NCI-H187 treated with DMSO at 0.1 percent for 48 hours (cell line): ENCODE results near the gene NFAM1.

Source experiments
- DNase-seq: peaks from one replicate; lab custom pipeline; 2025; lab: John Stamatoyannopoulos, UW

Gene NFAM1

DNA sequence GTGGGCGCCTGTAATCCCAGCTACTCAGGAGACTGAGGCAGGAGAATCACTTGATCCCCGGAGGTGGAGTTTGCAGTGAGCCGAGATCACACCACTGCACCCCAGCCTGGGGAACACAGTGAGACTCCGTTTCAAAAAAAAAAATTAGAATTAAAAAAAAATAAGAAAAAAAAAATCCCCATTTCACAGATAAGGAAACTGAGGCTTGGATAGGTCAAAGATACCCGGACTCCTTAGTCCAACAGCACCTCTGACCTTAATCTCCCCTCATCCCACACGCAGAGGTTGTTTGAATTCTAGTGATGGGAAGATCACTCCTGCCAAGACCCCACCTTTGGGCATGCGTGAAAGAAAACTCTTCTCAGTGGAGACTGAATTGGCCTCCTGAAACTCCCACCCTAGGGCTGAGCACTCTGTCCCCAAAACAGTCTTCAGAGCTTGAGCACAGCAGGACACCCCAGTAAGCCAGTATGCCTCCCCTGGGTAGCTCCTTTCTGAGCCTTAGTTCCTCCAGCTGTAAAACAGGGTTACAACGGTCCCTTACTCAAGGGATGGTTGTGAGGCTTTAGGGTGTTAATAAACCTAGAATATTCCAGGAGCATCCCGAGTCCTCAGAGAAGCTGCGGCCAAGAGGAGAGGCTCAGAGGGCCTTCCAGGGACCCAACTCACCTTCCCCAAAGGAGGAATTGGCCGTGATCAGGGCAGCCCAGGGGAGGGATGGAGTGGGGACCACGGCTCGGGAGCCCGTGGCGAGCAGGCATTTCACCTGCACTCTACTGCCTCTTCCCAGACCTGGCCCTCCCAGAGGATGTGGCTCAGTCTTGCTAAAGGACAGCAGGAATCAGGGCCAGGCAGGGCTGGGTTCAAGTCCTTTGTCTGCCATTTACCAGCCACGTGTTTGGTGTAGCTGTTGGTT lies 73.3 kb downstream of the NFAM1 start:
- DNase-seq = no peak

DNA sequence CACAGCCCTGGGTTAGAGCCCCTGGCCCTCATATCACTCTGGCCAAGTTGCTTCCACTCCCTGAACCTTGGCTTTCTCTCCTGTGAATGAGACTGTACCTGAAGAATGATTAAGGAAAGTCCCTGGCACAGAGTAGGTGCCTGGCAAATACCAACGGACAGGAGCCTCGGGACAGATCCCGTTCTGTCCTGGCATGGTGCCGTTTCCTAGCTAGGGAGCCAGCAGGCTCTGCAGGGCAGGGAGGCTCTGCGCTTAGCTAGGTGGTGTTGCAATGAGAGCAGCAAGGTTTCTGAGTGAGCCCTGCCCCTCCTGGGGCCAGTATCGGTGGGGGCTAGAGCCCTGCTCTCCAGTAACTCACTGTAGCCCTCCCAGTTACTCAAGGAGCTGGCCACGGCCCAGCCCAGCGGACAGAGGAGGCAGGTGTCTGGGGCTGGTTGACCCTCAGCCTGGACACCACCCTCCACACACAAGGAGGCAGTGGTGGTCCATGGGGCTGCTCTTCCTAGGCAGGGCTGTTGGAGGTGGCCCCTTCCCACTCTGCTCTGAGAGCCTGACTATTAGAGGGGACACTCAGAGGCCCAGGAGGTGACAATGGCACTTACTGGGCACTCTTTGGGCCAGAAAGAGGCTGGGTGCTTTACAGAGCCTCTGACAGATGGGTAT lies 74.4 kb downstream of the NFAM1 start:
- DNase-seq = no peak

DNA sequence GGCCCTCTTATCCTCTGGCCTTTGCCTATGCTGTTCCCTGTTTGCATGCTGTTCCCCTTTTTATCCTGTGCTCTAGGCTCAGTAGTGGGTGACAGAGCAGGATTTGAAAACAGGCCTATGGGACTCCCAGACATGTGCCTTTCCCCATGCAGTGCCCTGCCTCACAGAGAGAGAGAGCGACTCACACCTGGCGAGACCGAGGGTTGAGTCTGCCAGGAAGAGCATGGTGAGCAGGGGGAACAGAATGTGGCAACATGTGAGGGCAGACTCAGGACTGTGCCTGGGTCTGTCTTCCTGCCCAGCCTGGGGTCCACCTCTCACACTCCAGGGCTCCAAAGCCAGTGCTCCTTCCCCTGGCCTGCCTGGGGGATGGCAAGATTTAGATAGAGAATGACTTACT lies 75.0 kb downstream of the NFAM1 start:
- no peak for DNase-seq

GRCh38 chr22:42356533-42356932 lies 75.7 kb downstream of the NFAM1 start:
- no peak for DNase-seq

- DNase-seq = no peak
Observed at GRCh38 chr22:42353883-42354727, 78.1 kb downstream of the NFAM1 start.

- no peak for DNase-seq
Observed at GRCh38 chr22:42350373-42350772, 81.8 kb downstream of the NFAM1 start.

- DNase-seq = no peak
Observed at GRCh38 chr22:42347281-42347824, 84.8 kb downstream of the NFAM1 start.

GRCh38 chr22:42346722-42347121 lies 85.5 kb downstream of the NFAM1 start:
- no peak for DNase-seq

DNA sequence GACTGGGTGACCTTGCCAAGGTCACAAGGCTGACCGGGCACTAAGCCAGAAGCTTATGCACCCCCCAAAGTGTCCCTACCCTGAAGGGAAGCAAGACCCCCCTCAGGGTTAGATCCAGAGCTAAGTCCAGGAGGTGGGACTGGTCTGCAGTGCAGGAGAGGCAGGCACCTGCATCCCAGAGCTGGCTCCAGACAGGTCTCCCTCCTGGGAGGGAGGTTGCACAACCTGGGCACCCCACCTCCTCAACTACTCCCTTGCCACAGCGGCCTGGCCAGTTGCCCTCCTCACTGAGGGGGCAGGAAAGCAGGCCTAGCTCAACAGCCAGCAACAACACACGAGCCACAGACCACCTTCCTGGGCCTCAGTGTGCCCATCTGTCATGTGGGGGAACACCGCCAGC lies 86.7 kb downstream of the NFAM1 start:
- no peak for DNase-seq

GRCh38 chr22:42344361-42344905 lies 87.8 kb downstream of the NFAM1 start:
- no peak for DNase-seq

- no peak for DNase-seq
Observed at GRCh38 chr22:42343531-42344081, 88.6 kb downstream of the NFAM1 start.

GRCh38 chr22:42343121-42343454 lies 89.1 kb downstream of the NFAM1 start:
- no peak for DNase-seq

DNA sequence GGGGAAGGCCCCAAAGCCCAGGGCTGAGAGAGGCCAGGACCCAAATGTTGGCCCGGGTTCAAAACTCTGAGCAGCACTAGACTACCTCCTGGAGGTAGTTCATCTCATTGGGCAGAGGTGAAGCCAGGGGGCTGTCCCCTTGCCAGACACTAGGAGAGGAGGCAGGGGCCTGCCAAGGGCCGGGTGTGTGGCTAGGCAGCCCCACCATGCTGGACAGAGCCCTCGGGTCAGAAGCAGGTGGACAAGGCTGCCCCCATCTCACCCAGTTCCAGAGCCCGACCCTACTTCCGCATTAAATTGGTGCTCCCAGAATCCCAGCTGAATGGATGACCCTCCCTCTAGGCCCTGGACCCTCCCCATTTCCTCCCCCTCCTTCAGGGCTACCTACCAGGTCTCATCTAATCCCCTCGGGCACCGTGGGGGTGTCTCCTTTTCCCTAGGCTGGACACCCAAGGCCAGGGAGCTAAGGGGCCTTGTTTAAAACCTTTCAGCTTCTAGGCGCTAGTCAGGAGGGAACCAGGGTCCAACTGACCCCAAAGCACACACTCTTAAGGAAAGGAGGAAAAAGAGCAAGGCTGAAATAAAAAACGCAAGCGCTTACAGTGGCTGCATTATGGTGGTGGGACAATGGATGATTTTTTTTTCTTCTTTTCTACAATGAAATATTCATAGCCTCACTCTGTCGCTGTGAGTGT lies 89.6 kb downstream of the NFAM1 start:
- DNase-seq = no peak

DNA sequence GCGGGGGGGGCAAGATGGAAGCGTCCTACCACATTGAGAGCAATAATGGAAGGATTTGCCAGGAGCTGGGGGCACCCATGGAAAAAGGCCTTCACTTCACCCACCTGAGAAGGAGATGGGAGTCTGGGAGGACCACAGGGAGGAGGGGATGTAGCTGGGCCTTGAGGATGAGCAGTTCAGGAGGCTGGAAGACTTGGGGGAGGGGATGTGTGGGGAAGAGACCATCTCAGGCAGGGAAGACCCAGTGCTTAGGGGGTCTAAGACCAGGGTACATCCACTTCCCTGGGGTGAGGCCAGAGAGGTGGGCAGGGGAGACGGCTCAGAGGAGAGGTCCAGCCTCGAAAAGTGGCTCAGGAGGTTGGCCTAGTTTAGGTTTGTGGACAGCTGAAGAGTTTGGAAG lies 90.4 kb downstream of the NFAM1 start:
- no peak for DNase-seq

DNA sequence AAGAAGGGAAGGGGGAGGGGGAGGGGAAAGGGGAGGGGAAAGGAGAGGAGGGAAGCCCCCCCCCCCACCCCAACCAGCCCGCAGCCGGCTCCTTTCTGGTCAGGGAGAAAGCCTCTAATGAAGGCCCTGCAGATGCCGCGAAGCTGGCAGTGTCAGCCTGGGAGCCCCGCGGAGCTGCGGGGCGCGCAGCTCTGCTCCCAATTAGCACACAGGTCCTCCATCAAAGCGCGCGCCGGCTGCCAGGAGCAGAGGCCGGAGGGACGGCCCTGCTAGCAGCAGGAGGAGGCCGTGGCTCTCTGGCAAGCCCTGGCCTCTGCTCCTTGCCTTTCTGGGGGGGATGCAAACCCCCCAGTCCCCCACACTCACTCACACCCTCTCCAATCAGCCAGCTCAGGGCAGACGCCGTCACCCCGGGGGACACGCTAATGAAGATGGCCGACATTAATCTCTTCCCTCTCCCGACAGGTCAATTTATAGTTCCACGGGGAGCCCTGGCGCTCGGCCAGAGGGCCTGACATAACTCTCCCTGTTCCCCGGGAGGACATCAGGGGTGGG lies 91.3 kb downstream of the NFAM1 start:
- DNase-seq = no peak

DNA sequence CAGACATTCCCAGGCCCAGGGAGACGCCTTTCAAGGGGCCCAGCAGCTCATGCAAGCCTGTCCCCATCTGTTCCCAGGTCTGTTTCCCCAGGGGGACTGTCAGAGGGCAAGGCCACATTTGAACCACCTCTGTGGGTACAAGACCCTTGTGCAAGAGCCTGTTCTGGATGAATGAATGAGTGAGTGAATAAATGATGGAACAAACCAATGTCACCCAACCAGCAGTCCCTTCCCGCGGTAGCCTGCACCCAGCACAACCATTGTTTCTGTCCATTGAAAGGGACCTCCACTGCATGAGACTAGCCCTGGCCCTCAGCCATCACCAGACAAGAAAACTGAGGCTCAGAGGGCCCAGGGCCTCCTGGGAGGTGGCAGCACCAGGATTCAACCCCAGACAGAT lies 92.1 kb downstream of the NFAM1 start:
- no peak for DNase-seq

GRCh38 chr22:42338479-42338878 lies 93.7 kb downstream of the NFAM1 start:
- DNase-seq = no peak

- DNase-seq = no peak
Observed at GRCh38 chr22:42337356-42337755, 94.8 kb downstream of the NFAM1 start.

GRCh38 chr22:42336527-42337227 lies 95.5 kb downstream of the NFAM1 start:
- no peak for DNase-seq

DNA sequence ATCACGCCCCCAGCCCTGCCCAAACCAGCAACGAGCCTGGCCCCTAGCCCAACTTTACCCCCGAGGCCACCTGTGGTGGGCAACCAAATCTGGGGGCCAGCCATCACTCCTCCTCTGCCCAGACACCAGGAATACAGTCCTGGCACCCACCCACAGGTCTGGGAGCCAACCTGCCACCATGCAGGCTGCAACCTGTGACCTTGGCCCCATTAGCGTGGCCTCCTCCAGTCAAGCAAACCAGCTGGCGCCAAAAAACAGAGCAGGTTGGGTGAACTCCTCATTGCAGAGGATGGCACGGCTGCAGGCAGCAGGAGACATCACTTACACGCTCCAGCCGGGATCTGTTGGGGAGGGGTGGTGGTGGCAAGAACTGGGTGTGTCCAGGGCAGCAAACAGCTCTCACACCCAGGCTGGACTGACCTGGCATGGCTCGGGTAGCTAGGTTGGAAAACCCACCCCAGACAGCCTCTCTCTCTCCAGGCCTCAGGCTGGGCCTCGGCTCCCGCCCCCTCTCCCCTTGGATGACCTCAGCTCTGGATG lies 96.3 kb downstream of the NFAM1 start:
- DNase-seq = no peak
